Activated CD8-positive, alpha-beta memory T cell treated with anti-CD3 and anti-CD28 coated beads, Interleukin-2, amount 10 ng/mL, durations not matched to agents 7 days and 5 days (primary cell): ENCODE data around the gene DCUN1D3. TPM values are rescaled to one million over a fixed set of nuclear protein-coding genes. Genes with fewer than 3 reads are reported as not detected.

ENCODE experiments used
- ATAC-seq: fragments of 150-1000 bp; cut with Tn5 transposase; one replicate; pipeline ENCODE4 v1.10.0; 2021; ENCODE audit warnings: moderate library complexity
- CTCF ChIA-PET: fragments of 350-600 bp; sonication (Branson Sonifier 250); formaldehyde crosslinking; loops from one replicate; lab custom pipeline; 2021; ENCODE audit warnings: antibody characterized with exemption; lab: Charles Lee
- DNase-seq: peaks from one replicate; pipeline ENCODE4 v3.0.0-alpha.2; 2020
- H3K27ac Mint-ChIP-seq: one replicate; pipeline ENCODE4 v1.8.0; 2021; ENCODE audit warnings: mild to moderate bottlenecking, mixed read lengths
- H3K27me3 Mint-ChIP-seq: one replicate; pipeline ENCODE4 v1.8.0; 2021; ENCODE audit warnings: mixed read lengths
- H3K36me3 Mint-ChIP-seq: one replicate; pipeline ENCODE4 v1.8.0; 2021; ENCODE audit warnings: mild to moderate bottlenecking, mixed read lengths
- H3K4me1 Mint-ChIP-seq: one replicate; pipeline ENCODE4 v1.8.0; 2021; ENCODE audit warnings: mixed read lengths
- H3K4me3 Mint-ChIP-seq: one replicate; pipeline ENCODE4 v1.8.0; 2021; ENCODE audit warnings: mild to moderate bottlenecking, moderate library complexity, mixed read lengths
- H3K9me3 Mint-ChIP-seq: one replicate; pipeline ENCODE4 v1.8.0; 2022; ENCODE audit warnings: low read depth, mixed read lengths
- total RNA-seq, 2 experiments: library from RNA; stranded (reverse); gene quantifications; one replicate each; pipeline ENCODE4 v1.2.3, GENCODE V29; 2021

DCUN1D3 gene
- total RNA-seq, 2 experiments from 2014 or later = 18.1 to 24.4 TPM

DNA sequence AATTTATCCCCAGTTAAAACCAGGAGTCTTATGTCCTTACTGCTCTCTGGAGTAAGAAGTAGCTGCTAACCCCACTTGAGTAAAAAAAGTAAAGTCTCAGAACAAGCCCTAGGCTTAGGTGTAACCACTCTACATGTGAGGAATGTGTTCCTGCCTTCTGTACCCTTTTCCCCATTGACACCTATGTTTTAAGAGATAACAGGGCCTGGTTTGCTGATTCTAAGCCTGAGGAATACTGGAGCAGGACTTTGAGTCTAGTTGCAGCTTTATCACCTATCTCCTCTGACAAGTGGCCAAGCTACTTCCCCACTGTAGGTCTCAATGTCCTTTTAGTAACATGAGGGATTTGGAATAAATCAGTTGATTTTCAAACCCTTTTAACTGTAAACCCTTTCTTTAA, 53.6 kb downstream of the DCUN1D3 start:
- Mint-ChIP-seq H3K4me3 (no peak overlapping the region), H3K36me3 (peaks cover 39% of the 10 kb centered on the region), H3K27me3 (no peaks in the 10 kb centered on the region), H3K9me3 (no peaks in the 10 kb centered on the region), H3K27ac (peak overlapping the region; percentile 1), H3K4me1 (peaks cover 51% of the 10 kb centered on the region)
- ATAC-seq = no peak
- CTCF ChIA-PET = interaction anchor here (1.2 to 8.8 kb wide), 4 partner anchors 14 to 236 kb away, joined by 3 to 87 read pairs (median 5); no protein-coding TSS in a partner anchor
- no peak for DNase-seq

DNA sequence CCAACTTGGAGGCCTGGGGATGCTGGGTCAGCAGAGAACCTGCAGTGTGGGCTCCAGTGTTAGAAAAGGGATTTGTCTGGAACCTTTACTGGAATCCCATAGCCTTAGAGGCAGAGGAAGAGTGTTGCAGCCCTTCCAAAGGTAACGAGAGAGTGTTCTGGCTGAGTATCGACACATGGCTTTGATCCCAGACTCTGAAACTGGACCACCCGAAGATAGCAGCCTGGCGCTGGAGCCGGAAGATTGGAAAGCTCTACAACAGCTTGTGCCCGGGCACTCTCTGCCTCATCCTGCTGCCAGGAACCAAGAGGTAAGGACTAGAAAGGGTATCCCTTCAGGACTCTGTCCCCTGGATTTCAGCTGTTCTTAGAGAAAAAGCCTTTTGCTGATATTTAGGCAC, 54.1 kb downstream of the DCUN1D3 start:
- no peak for DNase-seq
- H3K27ac Mint-ChIP-seq = no peak overlapping the region
- CTCF ChIA-PET = interaction anchor here (0.7 to 8.8 kb wide), 3 partner anchors 26 to 237 kb away, joined by 3 to 87 read pairs (median 3); no protein-coding TSS in a partner anchor
- no peak for ATAC-seq
- H3K9me3 Mint-ChIP-seq = no peaks in the 10 kb centered on the region
- peaks cover 50% of the 10 kb centered on the region for H3K4me1 Mint-ChIP-seq
- no peak overlapping the region for H3K4me3 Mint-ChIP-seq
- no peaks in the 10 kb centered on the region for H3K27me3 Mint-ChIP-seq
- H3K36me3 Mint-ChIP-seq = peaks cover 42% of the 10 kb centered on the region

GRCh38 chr16:20844588-20844987, 55.6 kb downstream of the DCUN1D3 start:
- H3K36me3 Mint-ChIP-seq = peaks cover 51% of the 10 kb centered on the region
- no peaks in the 10 kb centered on the region for H3K9me3 Mint-ChIP-seq
- DNase-seq = no peak
- peaks cover 41% of the 10 kb centered on the region for H3K4me1 Mint-ChIP-seq
- CTCF ChIA-PET = interaction anchor here (0.5 to 1.4 kb wide), 4 partner anchors 11 to 252 kb away, joined by 3 to 4 read pairs (median 3); no protein-coding TSS in a partner anchor
- no peak overlapping the region for H3K4me3 Mint-ChIP-seq
- no peaks in the 10 kb centered on the region for H3K27me3 Mint-ChIP-seq
- ATAC-seq = peak; percentile 51
- peak overlapping the region; percentile 75 for H3K27ac Mint-ChIP-seq

GRCh38 chr16:20844054-20844453, 56.1 kb downstream of the DCUN1D3 start:
- peak; percentile 29 for ATAC-seq
- Mint-ChIP-seq H3K27ac (peak overlapping the region; percentile 75), H3K4me1 (peaks cover 42% of the 10 kb centered on the region), H3K36me3 (peaks cover 55% of the 10 kb centered on the region), H3K9me3 (no peaks in the 10 kb centered on the region), H3K4me3 (no peak overlapping the region), H3K27me3 (no peaks in the 10 kb centered on the region)
- no peak for DNase-seq
- CTCF ChIA-PET = interaction anchor here (0.5 to 1.4 kb wide), 5 partner anchors 11 to 252 kb away, joined by 3 to 4 read pairs (median 3); no protein-coding TSS in a partner anchor

DNA sequence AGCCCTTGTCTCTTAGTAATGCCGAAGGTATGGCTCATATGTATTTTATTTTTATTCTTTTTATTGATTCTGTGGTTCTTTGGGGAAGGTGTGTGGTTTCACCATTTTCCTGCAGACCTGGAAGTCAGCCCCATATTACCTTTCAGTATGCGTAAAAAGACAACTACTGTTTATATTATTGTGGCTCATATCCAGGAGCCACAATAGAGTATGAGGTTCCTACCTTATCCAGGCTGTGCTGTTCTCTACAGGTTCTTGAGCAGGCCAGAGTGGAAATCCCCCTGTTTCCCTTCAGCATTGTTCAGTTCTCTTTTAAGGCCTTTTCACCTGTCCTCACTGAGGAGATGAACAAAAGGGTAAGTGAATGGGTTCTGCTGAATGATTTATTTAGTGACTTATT, 60.7 kb downstream of the DCUN1D3 start:
- H3K4me1 Mint-ChIP-seq = peaks cover 11% of the 10 kb centered on the region
- H3K36me3 Mint-ChIP-seq = peaks cover 83% of the 10 kb centered on the region
- H3K27ac Mint-ChIP-seq = no peak overlapping the region
- no peak for DNase-seq
- no peak for ATAC-seq
- no peak overlapping the region for H3K4me3 Mint-ChIP-seq
- no peaks in the 10 kb centered on the region for H3K27me3 Mint-ChIP-seq
- H3K9me3 Mint-ChIP-seq = peaks cover 7% of the 10 kb centered on the region
- CTCF ChIA-PET = no interaction called here

DNA sequence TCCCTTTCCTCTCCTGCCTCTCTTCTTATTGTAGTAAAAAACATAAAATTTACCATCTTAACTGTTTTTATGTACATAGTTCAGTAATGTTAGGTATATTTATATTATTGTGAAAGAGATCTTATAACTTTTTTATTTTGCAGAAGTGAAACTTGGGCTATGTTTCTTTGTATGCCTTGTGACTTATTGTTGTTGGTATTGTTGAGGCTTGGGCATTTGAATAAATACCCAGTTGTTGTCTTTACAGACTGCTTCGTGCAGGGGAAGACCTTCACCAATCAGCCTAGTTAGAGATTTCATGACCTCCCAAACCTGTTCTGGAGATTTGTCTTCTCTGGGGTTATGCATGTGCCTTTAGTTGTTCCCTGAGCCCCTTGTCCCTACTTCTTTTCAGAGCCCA, 61.9 kb downstream of the DCUN1D3 start:
- H3K36me3 Mint-ChIP-seq = peaks cover 88% of the 10 kb centered on the region
- ATAC-seq = no peak
- CTCF ChIA-PET = no interaction called here

GRCh38 chr16:20833086-20833485, 67.1 kb downstream of the DCUN1D3 start:
- peaks cover 64% of the 10 kb centered on the region for H3K36me3 Mint-ChIP-seq
- no peak for DNase-seq
- no peak overlapping the region for H3K27ac Mint-ChIP-seq
- no peaks in the 10 kb centered on the region for H3K27me3 Mint-ChIP-seq
- no peak overlapping the region for H3K4me3 Mint-ChIP-seq
- ATAC-seq = no peak
- peaks cover 7% of the 10 kb centered on the region for H3K9me3 Mint-ChIP-seq
- no peaks in the 10 kb centered on the region for H3K4me1 Mint-ChIP-seq
- CTCF ChIA-PET = interaction anchor here (1.2 kb wide), 1 partner anchor 14 kb away, joined by 3 read pairs; no protein-coding TSS in a partner anchor

More for the DNA sequence above, 61.9 kb downstream of the DCUN1D3 start:
- peaks cover 7% of the 10 kb centered on the region for H3K9me3 Mint-ChIP-seq
- H3K4me3 Mint-ChIP-seq = no peak overlapping the region
- peaks cover 4% of the 10 kb centered on the region for H3K4me1 Mint-ChIP-seq
- no peak overlapping the region for H3K27ac Mint-ChIP-seq
- DNase-seq = no peak
- H3K27me3 Mint-ChIP-seq = no peaks in the 10 kb centered on the region

DNA sequence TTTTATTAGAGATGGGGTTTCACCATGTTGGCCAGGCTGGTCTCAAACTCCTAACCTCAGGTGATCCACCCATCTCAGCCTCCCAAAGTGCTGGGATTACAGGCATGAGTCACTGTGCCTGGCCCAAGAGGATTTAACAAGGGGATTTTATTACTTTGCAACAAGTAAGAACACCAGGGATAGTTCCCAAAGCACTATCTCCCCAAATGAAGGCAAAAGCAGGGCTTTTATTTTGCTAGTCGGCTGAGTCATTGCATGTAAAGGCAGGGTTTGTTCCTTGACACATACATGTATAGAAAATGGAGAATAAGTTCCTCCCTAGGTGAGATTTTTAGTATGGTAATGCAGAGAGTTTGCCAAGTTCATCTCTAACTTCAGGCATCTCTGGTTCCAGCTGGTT, 69.8 kb downstream of the DCUN1D3 start:
- ATAC-seq (no peak), DNase-seq (no peak)
- Mint-ChIP-seq H3K9me3 (no peaks in the 10 kb centered on the region), H3K36me3 (peaks cover 48% of the 10 kb centered on the region), H3K27me3 (no peaks in the 10 kb centered on the region), H3K4me1 (no peaks in the 10 kb centered on the region), H3K27ac (no peak overlapping the region), H3K4me3 (no peak overlapping the region)
- CTCF ChIA-PET = interaction anchor here (0.5 to 2.0 kb wide), 3 partner anchors 11 to 58 kb away, joined by 3 to 5 read pairs (median 4); no protein-coding TSS in a partner anchor

DNA sequence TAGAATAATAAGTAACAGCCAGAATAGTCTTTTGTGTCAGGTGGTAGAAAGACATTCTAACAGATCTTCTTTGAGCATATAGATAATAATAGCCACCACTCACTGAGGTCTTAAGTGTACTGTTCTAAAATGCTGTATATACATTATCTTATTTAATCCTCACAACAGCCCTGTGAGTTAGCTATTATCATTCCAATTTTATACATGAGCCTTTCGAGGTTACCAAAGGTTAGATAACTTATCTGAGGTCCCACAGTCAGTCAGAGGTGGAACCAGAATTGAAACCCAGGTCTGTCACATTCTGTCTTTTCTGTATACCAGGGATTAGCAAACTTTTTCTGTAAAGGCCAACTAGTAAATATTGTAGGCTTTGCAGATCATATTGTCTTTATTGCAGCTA, 70.6 kb downstream of the DCUN1D3 start:
- no peak for DNase-seq
- ATAC-seq = no peak
- no peaks in the 10 kb centered on the region for H3K27me3 Mint-ChIP-seq
- H3K4me1 Mint-ChIP-seq = no peaks in the 10 kb centered on the region
- no peak overlapping the region for H3K27ac Mint-ChIP-seq
- H3K36me3 Mint-ChIP-seq = peaks cover 42% of the 10 kb centered on the region
- no peak overlapping the region for H3K4me3 Mint-ChIP-seq
- CTCF ChIA-PET = interaction anchor here (0.6 to 2.0 kb wide), 3 partner anchors 10 to 302 kb away, joined by 4 to 5 read pairs (median 5); no protein-coding TSS in a partner anchor
- H3K9me3 Mint-ChIP-seq = no peaks in the 10 kb centered on the region

GRCh38 chr16:20826039-20826566, 74.1 kb downstream of the DCUN1D3 start:
- CTCF ChIA-PET = interaction anchor here (1.0 to 1.6 kb wide), 3 partner anchors 19 to 26 kb away, joined by 3 to 6 read pairs (median 3); partner anchors contain the start of genes ERI2 and REXO5
- no peak for ATAC-seq

GRCh38 chr16:20822521-20823325, 77.4 kb downstream of the DCUN1D3 start:
- no peaks in the 10 kb centered on the region for H3K27me3 Mint-ChIP-seq
- H3K27ac Mint-ChIP-seq = peak overlapping the region; percentile 64
- H3K4me3 Mint-ChIP-seq = no peak overlapping the region
- H3K4me1 Mint-ChIP-seq = peaks cover 18% of the 10 kb centered on the region
- ATAC-seq = peak; percentile 33
- CTCF ChIA-PET = no interaction called here
- no peaks in the 10 kb centered on the region for H3K9me3 Mint-ChIP-seq
- peaks cover 60% of the 10 kb centered on the region for H3K36me3 Mint-ChIP-seq
- DNase-seq = no peak

More at GRCh38 chr16:20826039-20826566, 74.1 kb downstream of the DCUN1D3 start:
- DNase-seq = no peak
- H3K27ac Mint-ChIP-seq = no peak overlapping the region
- no peaks in the 10 kb centered on the region for H3K9me3 Mint-ChIP-seq
- H3K4me1 Mint-ChIP-seq = peaks cover 15% of the 10 kb centered on the region
- H3K4me3 Mint-ChIP-seq = no peak overlapping the region
- peaks cover 43% of the 10 kb centered on the region for H3K36me3 Mint-ChIP-seq
- H3K27me3 Mint-ChIP-seq = no peaks in the 10 kb centered on the region

GRCh38 chr16:20821682-20822081, 78.5 kb downstream of the DCUN1D3 start:
- Mint-ChIP-seq H3K4me1 (peaks cover 18% of the 10 kb centered on the region), H3K36me3 (peaks cover 63% of the 10 kb centered on the region)

DNA sequence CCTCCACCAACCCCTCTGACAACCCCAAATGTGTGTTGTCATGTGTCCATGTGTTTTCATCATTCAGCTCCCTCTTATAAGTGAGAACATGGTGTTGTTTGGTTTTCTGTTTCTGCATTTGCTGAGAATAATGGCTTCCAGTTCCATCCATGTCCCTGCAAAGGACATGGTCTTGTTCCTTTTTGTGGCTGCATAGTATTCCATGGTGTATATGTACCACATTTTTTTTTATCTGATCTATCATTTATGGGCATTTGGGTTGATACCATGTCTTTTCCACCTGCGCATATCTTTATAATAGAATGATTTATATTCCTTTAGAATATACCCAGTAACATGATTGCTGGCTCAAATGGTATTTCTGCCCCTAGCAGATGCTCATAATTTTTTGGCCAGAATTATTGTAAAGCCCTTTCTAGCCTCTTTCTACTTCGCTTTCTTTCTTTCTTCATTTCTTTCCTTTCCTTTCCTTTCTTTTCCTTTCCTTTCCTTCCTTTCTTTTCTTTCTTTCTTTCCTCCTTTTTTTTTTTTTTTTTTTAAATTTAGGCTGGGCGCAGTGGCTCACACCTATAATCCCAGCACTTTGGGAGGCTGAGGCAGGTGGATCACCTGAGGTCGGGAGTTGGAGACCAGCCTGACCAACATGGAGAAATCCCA, 81.1 kb downstream of the DCUN1D3 start:
- peaks cover 30% of the 10 kb centered on the region for H3K4me1 Mint-ChIP-seq
- no peaks in the 10 kb centered on the region for H3K27me3 Mint-ChIP-seq
- H3K9me3 Mint-ChIP-seq = no peaks in the 10 kb centered on the region
- no peak for ATAC-seq
- H3K36me3 Mint-ChIP-seq = peaks cover 70% of the 10 kb centered on the region
- no peak for DNase-seq
- H3K4me3 Mint-ChIP-seq = no peak overlapping the region
- H3K27ac Mint-ChIP-seq = no peak overlapping the region
- CTCF ChIA-PET = interaction anchor here (1.9 to 2.2 kb wide), 2 partner anchors 11 to 13 kb away, joined by 5 read pairs; partner anchors contain the start of genes ERI2 and REXO5

More at GRCh38 chr16:20821682-20822081, 78.5 kb downstream of the DCUN1D3 start:
- CTCF ChIA-PET = no interaction called here
- no peak for ATAC-seq
- Mint-ChIP-seq H3K9me3 (no peaks in the 10 kb centered on the region), H3K27ac (no peak overlapping the region), H3K27me3 (no peaks in the 10 kb centered on the region), H3K4me3 (no peak overlapping the region)
- DNase-seq = no peak
